IPS DF 19.7 (cell line): Measurements from ENCODE around the gene LGI2.

Experiments
- DNase-seq: peaks from one replicate; pipeline ENCODE4 v3.0.0-alpha.2; 2013; ENCODE audit warnings: low read depth, low spot score

LGI2 gene

GRCh38 chr4:24995346-24995919 is 35.3 kb downstream of the LGI2 start:
- DNase-seq, result no peak

- no peak for DNase-seq
Observed at GRCh38 chr4:24993551-24994080, 37.1 kb downstream of the LGI2 start.

- no peak for DNase-seq
Observed at GRCh38 chr4:24992968-24993367, 37.8 kb downstream of the LGI2 start.

- no peak for DNase-seq
Observed at GRCh38 chr4:24991015-24991414, 39.7 kb downstream of the LGI2 start.

GRCh38 chr4:24989327-24989726 is 41.4 kb downstream of the LGI2 start:
- no peak for DNase-seq

- DNase-seq, result peak; percentile 82
Observed at GRCh38 chr4:24988776-24989175, 42.0 kb downstream of the LGI2 start.

GRCh38 chr4:24984602-24985532 is 45.9 kb downstream of the LGI2 start:
- DNase-seq, result no peak

GRCh38 chr4:24980740-24981139 is 50.0 kb downstream of the LGI2 start:
- no peak for DNase-seq

- peak; percentile 25 for DNase-seq
Observed at GRCh38 chr4:24980064-24980690, 50.6 kb downstream of the LGI2 start.

GRCh38 chr4:24979554-24979953 is 51.2 kb downstream of the LGI2 start:
- no peak for DNase-seq

- no peak for DNase-seq
Observed at GRCh38 chr4:24978291-24979075, 52.3 kb downstream of the LGI2 start.

GRCh38 chr4:24975510-24975909 is 55.2 kb downstream of the LGI2 start:
- no peak for DNase-seq

GRCh38 chr4:24973747-24974601 is 56.8 kb downstream of the LGI2 start:
- no peak for DNase-seq

- no peak for DNase-seq
Observed at GRCh38 chr4:24973404-24973746, 57.4 kb downstream of the LGI2 start.

- DNase-seq, result no peak
Observed at GRCh38 chr4:24971192-24971591, 59.6 kb downstream of the LGI2 start.

GRCh38 chr4:24970635-24971034 is 60.1 kb downstream of the LGI2 start:
- no peak for DNase-seq

- no peak for DNase-seq
Observed at GRCh38 chr4:24970191-24970590, 60.6 kb downstream of the LGI2 start.

GRCh38 chr4:24969486-24969885 is 61.3 kb downstream of the LGI2 start:
- no peak for DNase-seq

GRCh38 chr4:24968992-24969391 is 61.8 kb downstream of the LGI2 start:
- DNase-seq, result no peak

- DNase-seq, result no peak
Observed at GRCh38 chr4:24968278-24968677, 62.5 kb downstream of the LGI2 start.

- DNase-seq, result no peak
Observed at GRCh38 chr4:24967346-24967745, 63.4 kb downstream of the LGI2 start.
